Stimulated activated CD8-positive, alpha-beta memory T cell treated with anti-CD3 and anti-CD28 coated beads, Interleukin-4, amount 100 ng/mL, for 48 hours (primary cell): Measurements from ENCODE around the gene PEX5.
"Not testable (repeated sequence)": the region's sequence is repeated elsewhere in the genome, so short reads cannot be mapped to it uniquely, and the experiment has no call there.

ENCODE experiments used
- DNase-seq: peaks from one replicate; pipeline ENCODE4 v3.0.0-alpha.2; 2020

Gene PEX5

DNA sequence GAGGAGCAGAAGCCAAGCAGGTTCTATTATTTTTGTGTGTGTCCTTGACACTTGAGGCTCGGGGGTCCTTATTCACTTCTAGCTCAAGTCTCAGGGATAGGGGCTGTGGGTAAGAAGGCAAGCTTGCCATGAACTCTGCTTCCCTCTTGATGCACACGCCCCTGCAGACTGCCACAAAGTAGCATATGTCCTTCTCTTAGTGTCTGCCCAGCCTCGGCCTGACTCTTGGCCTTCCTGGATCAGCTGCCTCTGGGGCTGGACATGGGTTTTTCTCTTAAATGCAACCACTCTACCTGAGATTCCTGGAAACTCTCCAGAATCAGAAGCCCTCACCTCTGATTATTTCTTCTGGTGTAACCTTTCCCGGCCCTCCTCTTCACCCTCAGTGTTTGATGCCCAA is 28.2 kb upstream of the PEX5 start:
- DNase-seq = no peak

DNA sequence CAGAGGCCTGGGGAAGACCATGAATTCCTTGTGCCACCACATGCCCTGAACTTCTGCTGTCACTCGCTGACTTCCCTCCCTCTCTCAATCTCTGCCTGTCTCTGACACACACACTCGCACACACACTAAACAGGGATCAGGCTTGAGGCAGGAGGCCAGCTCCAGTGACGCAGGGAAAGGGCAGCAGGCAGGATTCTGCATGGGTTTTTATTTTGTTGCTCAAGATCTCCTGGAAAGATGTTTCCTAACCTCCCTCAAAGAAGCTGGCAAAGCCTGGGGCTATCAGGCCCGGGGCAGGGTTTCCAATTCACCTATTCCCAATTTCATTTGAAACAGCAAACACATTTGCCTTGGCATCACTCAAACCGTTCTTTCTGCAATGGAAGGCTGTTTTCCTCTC is 27.7 kb upstream of the PEX5 start:
- DNase-seq = no peak

DNA sequence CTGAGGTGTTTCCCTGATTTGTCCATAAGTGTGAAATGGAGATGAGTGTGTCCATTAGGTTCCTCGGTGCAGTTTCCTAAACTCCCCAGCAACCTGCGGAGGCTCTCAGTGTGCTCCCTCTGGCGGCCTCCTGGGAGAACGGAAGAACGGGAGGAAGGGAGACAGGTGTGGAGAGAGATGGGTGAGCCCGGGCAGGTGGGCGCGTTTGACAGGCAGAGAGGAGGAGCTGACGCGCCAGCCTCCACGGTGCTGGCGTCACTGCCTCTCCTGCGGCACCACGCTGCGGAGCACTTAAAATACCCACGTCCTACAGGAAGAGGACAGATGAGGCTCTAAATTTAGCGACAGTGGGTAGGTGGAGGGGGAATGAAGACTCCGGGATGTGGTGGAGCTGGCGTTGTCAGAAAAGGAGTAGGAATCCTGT is 26.8 kb upstream of the PEX5 start:
- DNase-seq = peak; percentile 44

DNA sequence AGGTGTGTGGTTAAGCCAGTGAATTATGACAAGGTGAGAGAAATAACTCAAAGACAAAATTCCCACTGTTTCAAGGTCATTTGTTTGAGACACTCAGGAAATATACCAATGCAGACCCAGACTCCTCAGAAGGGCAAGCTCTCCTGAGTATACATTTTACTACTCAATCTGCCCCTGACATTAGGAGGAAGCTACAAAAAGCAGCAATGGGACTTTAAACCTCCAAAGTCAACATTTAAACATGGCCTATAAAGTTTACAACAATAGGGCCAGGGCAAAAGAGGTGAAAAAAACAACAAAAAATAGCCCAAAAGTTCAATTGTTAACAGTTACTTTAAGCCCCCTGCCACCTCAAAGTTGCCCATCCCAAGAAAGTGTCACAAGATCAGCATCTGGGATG is 19.5 kb upstream of the PEX5 start:
- no peak for DNase-seq

DNA sequence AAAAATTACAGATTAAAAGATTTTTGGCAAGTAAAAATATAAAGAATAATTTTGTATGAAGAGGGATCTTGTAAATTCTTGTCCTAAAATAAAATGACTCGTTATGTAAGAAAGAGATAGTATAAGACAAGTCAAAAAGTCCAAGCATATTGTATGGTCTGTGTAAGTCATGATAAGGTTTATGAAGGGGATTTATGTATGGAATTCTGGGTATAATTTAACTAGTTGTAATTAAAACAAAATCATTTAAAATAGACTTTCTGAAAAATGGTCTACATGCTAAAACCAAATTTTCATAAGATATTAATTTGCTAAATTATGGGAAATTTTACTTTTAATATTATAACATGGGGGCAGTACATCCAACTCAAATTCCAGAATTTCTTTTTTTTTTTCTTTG is 17.6 kb upstream of the PEX5 start:
- DNase-seq = no peak

DNA sequence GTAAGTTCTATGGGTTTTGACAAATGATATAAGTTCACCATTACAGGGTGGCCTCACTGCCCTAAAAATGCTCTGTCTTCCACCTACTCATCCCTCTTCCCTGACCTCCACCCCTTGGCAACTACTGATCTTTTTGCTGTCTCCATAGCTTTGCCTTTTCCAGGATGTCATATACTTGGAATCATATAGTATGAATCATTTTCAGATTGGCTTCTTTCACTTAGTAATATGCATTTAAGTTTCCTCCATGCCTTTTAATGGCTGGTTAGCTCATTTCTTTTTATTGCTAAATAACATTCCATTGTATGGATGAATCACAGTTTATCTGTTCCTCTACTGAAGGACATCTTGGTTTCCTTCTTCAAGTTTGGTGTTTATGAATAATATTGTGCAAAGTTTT is 14.0 kb upstream of the PEX5 start:
- DNase-seq = no peak

DNA sequence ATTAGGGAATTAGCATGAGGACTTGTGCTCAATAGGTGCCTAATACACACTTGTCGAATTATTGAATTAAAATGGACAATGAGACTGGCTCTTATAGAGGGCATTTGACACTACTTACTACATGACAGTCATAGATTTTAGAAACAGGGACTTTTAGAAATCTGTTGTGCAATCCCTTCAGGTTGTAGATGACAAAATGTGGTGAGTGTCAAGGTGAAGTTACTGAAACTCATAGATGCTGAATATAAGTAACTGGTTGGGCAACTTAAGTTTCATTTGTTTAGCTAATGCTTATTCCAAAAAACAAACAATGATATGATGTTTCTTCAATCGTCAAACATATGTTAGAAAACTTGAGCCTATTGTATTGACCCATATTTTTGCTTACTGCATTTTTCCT is 12.9 kb upstream of the PEX5 start:
- DNase-seq = no peak

DNA sequence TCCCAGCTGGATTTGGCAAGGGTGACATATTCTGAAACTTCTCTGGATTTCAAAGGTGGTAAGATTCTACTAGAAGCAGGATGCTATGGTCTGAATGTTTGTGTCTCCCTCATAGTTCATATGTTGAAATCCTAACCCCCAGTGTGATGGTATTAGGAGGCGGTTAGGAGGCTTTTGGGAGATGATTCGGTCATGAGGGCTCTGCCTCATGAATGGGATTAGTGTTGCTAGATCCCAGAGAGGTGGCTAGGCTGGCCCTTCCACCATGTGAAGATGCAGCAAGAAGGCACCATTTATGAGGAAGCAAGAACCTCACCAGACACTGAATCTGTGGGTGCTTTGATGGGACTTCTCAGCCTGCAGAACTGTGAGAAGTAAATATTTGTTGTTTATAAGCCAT is 11.0 kb upstream of the PEX5 start:
- no peak for DNase-seq

DNA sequence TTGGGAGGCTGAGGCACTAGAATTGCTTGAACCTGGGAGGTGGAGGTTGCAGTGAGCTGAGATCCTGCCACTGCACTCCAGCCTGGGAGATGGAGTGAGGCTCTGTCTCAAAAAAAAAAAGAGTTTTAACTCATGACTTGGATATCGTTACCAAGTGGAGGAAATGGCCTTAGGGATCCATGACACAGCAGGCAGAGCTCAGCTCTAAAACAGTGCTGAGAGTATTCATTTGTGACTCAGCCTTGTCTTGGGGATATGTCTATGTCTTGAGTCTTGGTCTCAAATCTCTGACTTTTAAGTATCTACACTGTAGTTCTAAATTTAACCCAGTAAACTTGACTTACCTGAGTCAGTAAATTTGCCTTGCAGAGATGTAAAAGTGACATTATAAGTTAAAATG is 8.8 kb upstream of the PEX5 start:
- DNase-seq = no peak

DNA sequence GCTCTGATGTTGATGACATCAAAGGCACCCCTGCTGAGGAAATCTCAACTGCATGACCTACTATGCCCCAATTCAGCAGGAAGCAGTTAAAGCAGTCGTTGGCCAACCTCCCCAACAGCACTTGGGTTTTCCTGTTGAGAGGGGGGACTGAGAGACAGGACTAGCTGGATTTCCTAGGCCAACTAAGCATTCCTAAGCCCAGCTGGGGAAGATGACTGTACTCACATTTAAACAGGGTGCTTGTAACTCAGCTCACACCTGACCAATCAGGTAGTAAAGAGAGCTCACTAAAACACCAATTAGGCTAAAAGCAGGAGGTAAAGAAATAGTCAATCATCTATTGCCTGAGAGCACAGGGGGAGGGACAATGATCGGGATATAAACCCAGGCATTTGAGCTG is 3.4 kb upstream of the PEX5 start:
- DNase-seq = not testable (repeated sequence)

DNA sequence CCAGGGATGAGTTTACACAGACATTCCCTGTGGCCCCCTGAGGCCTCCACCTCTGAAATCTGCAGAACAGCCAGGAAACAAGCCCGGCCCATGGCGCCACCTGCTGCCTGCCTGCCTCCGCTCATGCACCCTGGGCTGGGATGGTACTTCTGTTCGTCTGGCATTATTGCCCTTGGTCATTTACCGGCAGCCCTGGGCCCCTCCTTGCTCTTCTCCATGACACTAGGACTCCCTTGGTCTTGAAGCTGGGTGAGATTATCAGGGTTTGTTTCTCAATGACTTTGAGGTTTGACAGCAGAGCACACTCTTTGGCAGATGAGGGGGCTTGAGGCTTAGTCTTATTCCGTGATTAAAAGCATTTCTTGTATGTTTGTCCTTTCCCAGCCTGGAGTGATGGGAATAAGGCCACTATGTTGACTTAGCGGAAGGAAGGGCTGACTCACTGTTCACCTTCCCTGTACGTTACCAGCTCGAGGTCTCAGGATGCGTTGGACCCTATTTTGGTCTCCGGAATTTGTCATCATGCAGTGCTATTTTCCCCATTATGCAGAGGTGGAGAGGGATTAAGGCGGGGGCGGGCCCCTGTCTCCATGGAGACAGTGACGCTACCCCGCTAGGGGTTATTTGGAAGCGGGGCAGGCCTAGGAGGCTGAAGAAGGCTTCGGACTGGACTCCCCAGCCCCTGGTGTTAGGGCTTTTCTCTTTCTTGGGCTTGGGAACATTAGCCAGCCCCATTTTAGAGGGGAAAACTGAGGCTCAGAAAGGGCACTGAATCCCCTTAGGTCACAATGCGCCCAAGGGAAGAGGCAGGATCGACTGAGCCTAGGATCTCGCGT is 706 bp upstream of the PEX5 start:
- DNase-seq = peak; percentile 82

DNA sequence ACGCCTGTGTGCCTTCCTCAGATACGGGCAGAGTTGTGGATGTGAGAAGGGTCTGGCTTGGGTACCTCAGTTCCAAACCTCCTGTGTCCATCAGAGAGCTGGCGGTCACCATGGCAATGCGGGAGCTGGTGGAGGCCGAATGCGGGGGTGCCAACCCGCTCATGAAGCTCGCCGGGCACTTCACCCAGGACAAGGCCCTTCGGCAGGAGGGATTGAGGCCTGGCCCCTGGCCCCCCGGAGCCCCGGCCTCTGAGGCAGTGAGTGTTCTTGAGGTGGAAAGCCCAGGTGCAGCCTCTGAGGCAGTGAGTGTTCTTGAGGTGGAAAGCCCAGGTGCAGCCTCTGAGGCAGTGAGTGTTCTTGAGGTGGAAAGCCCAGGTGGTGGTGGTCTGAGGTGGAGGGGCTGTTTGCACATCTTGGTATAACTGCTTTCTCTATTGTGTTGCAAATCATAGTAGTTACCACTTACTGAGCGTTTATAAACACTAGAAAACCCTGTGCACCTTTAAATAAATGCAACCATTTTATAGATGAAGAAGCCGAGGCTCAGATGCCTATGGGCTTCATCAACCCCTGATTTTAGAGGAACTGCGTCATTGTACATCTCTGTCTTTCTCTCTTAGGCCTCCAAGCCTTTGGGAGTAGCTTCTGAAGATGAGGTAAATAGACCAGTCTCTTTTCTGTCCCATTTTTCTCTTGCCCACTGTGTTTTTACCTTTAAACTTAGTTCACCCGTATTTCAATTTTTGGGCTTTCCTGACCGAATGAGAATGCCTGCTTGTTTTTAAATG is 976 bp downstream of the PEX5 start:
- peak; percentile 31 for DNase-seq

DNA sequence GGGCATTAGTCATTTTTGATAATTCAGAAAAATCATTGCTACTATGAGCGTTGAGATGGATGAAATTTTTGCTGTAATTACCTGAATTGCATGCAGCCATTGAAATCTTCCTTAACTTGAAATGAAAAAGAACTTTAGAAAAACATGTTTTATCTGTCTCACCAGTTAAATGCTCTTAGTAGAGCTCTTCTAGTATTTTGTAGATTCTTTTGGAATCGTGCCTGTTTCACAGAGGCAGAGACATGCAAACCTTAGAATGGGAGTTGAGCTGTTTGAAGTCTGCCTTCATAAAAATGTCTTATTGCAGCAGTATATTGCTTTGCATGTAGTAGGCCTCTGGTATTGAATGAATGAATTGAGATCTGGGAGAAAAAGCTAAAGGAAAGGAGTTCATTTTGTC is 4.2 kb downstream of the PEX5 start:
- no peak for DNase-seq

DNA sequence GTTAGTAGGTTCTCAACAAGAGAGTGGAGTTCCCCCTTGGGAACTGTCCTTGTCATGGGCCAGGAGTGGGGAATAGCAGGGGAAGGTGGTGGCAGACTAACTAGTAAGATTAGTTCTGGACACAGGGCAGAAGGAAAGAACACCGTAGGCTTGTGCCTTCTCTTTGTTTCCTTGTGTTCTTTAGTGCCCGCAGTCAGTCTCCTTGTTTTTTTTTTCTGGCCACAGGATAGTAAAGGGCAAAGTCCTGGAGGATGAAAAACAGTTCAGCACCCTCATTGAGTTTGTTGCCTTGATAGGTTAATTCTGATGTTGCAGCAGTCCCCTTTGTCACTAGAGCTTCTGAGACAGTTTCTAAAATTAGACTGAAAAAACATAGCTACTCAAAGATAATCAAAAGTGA is 8.4 kb downstream of the PEX5 start:
- no peak for DNase-seq

DNA sequence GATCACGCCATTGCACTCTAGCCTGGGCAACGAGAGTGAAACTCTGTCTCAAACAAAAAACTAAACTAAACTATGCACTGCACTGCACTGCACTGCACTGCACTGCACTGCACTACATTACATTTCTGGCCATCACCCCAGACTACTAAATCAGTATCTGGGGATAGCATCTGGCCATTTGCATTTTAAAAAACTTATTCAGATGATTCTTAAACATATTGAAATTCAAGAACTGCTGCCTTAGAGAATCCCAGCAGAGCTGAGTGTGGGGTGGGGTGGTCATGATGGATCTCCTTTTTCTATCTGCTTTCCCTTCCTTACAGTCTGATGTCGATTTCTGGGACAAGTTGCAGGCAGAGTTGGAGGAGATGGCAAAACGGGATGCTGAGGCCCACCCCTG is 13.6 kb downstream of the PEX5 start:
- no peak for DNase-seq

DNA sequence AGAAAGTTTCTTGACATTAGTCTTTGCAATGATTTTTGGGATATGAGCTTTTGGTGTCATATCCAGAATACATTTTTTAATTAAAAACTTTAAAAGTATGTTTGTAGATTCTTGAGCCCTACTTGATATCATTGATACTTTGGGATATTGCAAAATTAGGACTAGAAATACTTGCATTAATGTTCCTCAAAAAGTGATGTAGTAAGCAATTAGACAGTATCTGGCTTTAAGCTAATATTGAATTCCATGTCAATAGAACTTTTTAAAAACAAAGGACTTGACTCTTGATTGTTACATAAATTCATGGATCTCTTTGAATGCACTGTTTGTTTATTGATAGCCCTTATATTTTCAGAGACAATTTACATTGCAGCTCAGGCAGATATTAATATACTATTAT is 15.6 kb downstream of the PEX5 start:
- no peak for DNase-seq

DNA sequence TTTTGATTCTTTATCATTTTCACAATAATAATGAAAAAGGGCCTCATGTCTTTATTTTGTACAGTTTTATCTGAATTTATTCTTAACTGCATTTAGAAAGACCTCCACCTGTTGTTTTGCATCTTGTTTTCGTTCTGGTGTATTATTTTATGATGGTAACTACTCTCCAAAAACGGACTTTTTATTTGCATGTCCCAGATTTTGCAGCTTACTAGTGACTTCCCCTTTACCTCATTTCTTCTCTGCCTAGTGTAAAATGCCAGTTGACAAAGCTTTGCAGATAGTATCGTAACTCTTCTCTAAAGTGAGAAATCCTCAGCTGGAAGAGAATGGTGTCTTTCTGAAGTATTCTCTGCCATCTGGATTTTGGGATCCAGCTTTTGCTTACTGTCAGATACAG is 17.2 kb downstream of the PEX5 start:
- no peak for DNase-seq

DNA sequence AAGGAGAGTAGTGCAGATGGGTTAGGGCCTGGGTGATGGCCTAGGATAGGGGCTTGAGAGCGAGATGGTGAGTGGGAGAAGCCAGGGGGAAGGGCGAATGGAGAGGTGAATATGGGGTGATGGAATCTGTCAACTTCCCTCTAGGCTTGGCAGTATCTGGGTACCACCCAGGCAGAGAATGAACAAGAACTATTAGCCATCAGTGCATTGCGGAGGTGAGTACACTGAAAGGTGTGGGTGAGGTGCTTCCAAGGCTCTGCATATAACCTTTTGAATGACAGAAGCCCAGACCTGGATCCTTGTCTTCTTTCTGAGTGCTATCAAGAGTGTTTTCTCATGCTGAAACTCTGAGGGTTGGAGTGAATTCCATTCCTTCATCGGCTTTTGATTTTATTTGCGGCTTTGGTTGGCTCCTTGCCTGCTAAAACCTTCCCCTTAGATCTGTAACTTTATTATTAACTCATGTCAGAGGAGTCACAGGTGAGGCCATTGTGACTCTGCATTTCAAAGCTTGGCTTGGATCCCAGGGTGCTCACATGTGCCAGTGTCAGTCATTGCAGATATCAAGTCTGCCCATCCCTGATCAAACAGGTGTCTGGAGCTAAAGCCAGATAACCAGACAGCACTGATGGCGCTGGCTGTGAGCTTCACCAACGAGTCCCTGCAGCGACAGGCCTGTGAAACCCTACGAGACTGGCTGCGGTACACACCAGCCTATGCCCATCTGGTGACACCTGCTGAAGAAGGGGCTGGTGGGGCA is 18.6 kb downstream of the PEX5 start:
- no peak for DNase-seq

DNA sequence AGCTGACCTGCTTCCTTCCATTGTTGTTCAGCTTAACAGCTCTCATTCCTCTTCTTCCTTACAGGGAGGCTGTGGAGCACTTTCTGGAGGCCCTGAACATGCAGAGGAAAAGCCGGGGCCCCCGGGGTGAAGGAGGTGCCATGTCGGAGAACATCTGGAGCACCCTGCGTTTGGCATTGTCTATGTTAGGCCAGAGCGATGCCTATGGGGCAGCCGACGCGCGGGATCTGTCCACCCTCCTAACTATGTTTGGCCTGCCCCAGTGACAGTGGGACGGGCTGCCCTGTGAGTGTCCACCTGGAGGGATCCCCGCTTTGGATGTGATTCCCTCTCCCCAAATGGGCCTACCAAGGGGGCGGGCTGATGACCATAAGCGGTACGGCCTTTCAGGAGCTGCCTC is 20.5 kb downstream of the PEX5 start:
- DNase-seq = no peak

DNA sequence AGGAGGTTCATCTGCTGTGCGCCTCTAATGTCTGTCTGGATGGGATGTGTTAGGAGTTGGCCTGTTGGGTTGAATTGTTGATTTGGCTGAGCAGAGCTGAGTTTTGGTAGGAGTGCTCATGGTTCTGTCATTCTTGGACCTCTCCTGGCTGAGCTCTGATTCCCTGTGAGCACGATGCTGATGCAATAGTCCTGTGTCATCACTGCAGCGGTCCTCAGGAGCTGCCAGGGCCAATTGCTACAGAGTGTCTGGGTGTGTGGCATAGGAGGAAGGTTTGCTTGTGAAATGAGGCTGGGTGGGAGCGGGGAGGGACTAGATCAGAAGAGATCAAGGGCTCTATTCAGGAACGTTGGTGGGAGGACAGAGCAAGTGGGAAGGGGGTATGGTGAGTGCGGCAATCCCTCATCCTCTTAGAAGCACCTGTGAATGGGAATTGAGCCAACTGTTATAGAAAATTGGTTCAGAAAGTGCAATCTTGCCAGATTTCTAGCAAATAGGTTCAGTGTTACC is 21.2 kb downstream of the PEX5 start:
- DNase-seq = no peak

DNA sequence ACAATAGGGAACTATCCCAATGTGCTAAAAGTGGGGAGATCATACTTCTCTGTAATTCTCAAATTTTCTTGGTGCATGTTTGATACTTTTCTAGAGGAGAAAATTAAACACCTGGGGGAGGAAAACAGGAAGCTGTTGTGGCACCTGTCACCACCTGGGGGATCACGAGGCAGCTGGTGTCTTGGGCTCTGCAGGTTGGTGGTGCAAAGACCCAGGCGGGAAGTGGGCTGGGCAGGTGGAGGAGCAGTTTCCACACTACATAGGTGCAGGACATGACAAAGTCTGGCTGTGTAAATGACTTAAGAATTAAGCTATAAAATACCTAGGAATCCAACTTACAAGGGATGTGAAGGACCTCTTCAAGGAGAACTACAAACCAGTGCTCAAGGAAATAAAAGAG is 23.2 kb downstream of the PEX5 start:
- no peak for DNase-seq

DNA sequence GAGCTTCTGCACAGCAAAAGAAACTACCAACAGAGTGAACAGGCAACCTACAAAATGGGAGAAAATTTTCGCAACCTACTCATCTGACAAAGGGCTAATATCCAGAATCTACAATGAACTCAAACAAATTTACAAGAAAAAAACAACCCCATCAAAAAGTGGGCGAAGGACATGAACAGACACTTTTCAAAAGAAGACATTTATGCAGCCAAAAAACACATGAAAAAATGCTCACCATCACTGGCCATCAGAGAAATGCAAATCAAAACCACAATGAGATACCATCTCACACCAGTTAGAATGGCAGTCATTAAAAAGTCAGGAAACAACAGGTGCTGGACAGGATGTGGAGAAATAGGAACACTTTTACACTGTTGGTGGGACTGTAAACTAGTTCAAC is 24.3 kb downstream of the PEX5 start:
- not testable (repeated sequence) for DNase-seq

DNA sequence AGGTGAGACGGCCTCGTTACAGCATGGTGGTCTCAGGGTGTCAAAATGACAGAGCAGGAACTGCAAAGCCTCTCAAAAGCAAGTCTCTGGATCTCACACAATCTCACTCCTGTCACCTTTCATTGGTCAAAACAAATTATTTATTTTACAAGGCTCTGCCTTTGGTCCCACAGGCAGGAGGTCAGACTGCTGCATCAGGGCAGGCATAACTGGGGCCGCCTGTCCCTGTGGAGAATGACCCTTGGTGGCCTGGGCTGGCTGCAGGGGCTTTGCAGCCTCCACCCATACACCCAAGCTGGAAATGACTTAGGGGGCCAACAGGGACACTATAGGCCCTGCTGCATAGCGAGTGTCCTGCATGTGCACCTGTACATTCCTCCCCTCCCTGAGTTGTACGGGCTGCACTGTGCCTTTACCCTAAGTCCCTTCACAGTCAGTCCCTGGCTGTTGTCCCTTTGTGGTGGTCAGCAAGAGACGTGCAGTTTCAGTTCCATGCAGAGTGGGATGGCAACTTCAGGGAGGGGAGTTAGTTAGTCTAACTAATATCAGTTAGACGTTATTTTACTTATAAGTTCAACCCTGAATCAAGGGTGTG is 28.1 kb downstream of the PEX5 start:
- DNase-seq = no peak
